Measurements from ENCODE around the gene TRIP12. TPM values are rescaled to one million over a fixed set of nuclear protein-coding genes. Genes with fewer than 3 reads are reported as not detected.

Gene TRIP12
- total RNA-seq, 1 experiment from 2014 or later, result 265 TPM

- Mint-ChIP-seq H3K4me3 (ENCODE audit: unreplicated experiment) (no peak overlapping the region), H3K27me3 (ENCODE audit: insufficient read depth, unreplicated experiment) (no peaks in the 10 kb centered on the region), H3K36me3 (ENCODE audit: insufficient read depth, unreplicated experiment) (peaks cover 80% of the 10 kb centered on the region), H3K4me1 (ENCODE audit: insufficient read depth, unreplicated experiment) (peaks cover 6% of the 10 kb centered on the region), H3K9me3 (ENCODE audit: unreplicated experiment) (no peaks in the 10 kb centered on the region), H3K27ac (ENCODE audit: low read depth, unreplicated experiment) (no peak overlapping the region)
- DNase-seq (ENCODE audit: unreplicated experiment), result no peak
- BruUV-seq (replicated peaks), result no TSS peak
- CTCF ChIA-PET, result interaction anchor here (0.6 kb wide), 1 partner anchor 1024 kb away, joined by 4 read pairs; no protein-coding TSS in a partner anchor
- no peak for TF ChIP-seq CTCF (IDR thresholded peaks at IDR 0.05; ENCODE audit: unreplicated experiment)
- intact Hi-C loops (cut with micrococcal nuclease), result no loop called here
- POLR2A ChIA-PET, result interaction anchor here (0.5 kb wide), 1 partner anchor 53 kb away, joined by 3 read pairs; no protein-coding TSS in a partner anchor
These were observed 137.0 kb downstream of the TRIP12 start for GRCh38 chr2:229784791-229785190.

GRCh38 chr2:229783108-229783721 is 138.6 kb downstream of the TRIP12 start:
- peaks cover 77% of the 10 kb centered on the region for H3K36me3 Mint-ChIP-seq (ENCODE audit: insufficient read depth, unreplicated experiment)
- ChIA-PET POLR2A (interaction anchor here (0.6 to 1.2 kb wide), 2 partner anchors 15 to 73 kb away, joined by 4 to 5 read pairs; no protein-coding TSS in a partner anchor), CTCF (interaction anchor here (0.6 to 6.0 kb wide), 4 partner anchors 15 to 1962 kb away, joined by 3 to 74 read pairs (median 4); no protein-coding TSS in a partner anchor)
- no peak for TF ChIP-seq CTCF (IDR thresholded peaks at IDR 0.05; ENCODE audit: unreplicated experiment)
- no peak overlapping the region for H3K27ac Mint-ChIP-seq (ENCODE audit: low read depth, unreplicated experiment)
- intact Hi-C loops (cut with micrococcal nuclease), result no loop called here
- BruUV-seq (replicated peaks), result no TSS peak
- H3K4me3 Mint-ChIP-seq (ENCODE audit: unreplicated experiment), result no peak overlapping the region
- no peak for DNase-seq (ENCODE audit: unreplicated experiment)
- H3K4me1 Mint-ChIP-seq (ENCODE audit: insufficient read depth, unreplicated experiment), result peaks cover 6% of the 10 kb centered on the region
- H3K27me3 Mint-ChIP-seq (ENCODE audit: insufficient read depth, unreplicated experiment), result no peaks in the 10 kb centered on the region
- H3K9me3 Mint-ChIP-seq (ENCODE audit: unreplicated experiment), result no peaks in the 10 kb centered on the region

- Mint-ChIP-seq H3K36me3 (ENCODE audit: insufficient read depth, unreplicated experiment) (peaks cover 81% of the 10 kb centered on the region), H3K4me3 (ENCODE audit: unreplicated experiment) (no peak overlapping the region)
- POLR2A ChIA-PET, result interaction anchor here (0.5 to 1.1 kb wide), 2 partner anchors 12 to 48 kb away, joined by 3 to 5 read pairs; no protein-coding TSS in a partner anchor
These were observed 140.7 kb downstream of the TRIP12 start for GRCh38 chr2:229780856-229781773.

More at GRCh38 chr2:229780856-229781773, 140.7 kb downstream of the TRIP12 start:
- intact Hi-C loops (cut with micrococcal nuclease), result loop anchor here (1.0 kb wide), 1 partner anchor 830 kb away; no protein-coding TSS in a partner anchor
- CTCF ChIA-PET, result interaction anchor here (0.6 to 6.0 kb wide), 38 partner anchors 8 to 967 kb away, joined by 3 to 74 read pairs (median 4); no protein-coding TSS in a partner anchor
- peaks cover 6% of the 10 kb centered on the region for H3K4me1 Mint-ChIP-seq (ENCODE audit: insufficient read depth, unreplicated experiment)
- TF ChIP-seq CTCF (IDR thresholded peaks at IDR 0.05; ENCODE audit: unreplicated experiment), result peak; percentile 72
- BruUV-seq (replicated peaks), result no TSS peak
- DNase-seq (ENCODE audit: unreplicated experiment), result peak; percentile 55
- no peaks in the 10 kb centered on the region for H3K9me3 Mint-ChIP-seq (ENCODE audit: unreplicated experiment)
- no peak overlapping the region for H3K27ac Mint-ChIP-seq (ENCODE audit: low read depth, unreplicated experiment)
- H3K27me3 Mint-ChIP-seq (ENCODE audit: insufficient read depth, unreplicated experiment), result no peaks in the 10 kb centered on the region
